HL-60 (cell line): ENCODE data around the gene GTPBP6.

ENCODE experiments used
- DNase-seq, 2 experiments: peaks; one replicate each; pipeline ENCODE4 v3.0.0-alpha.2; 2010 to 2020; ENCODE audit warnings: low read depth in 1 of 2, low spot score in 1 of 2
- H3K27ac ChIP-seq: fragments of 250-450 bp; sonication (Bioruptor Pico); replicated peaks from 2 replicates; pipeline ENCODE4 v1.5.1; 2020; ENCODE audit warnings: mild to moderate bottlenecking, moderate library complexity
- H3K27me3 ChIP-seq: fragments of 250-450 bp; sonication (Bioruptor Pico); 2 replicates; pipeline ENCODE4 v1.5.1; 2021; ENCODE audit warnings: mild to moderate bottlenecking, moderate library complexity; ENCODE audit not compliant: insufficient read depth, poor library complexity, severe bottlenecking
- H3K4me3 ChIP-seq: replicated peaks from 2 replicates; pipeline ENCODE4 v1.5.1; 2011; ENCODE audit warnings: mild to moderate bottlenecking, control low read depth, low read length; ENCODE audit not compliant: insufficient read depth
- CTCF ChIP-seq: IDR thresholded peaks from one replicate; pipeline ENCODE4 v1.5.1; 2011; ENCODE audit warnings: low read length, control low read depth, inconsistent platforms; ENCODE audit not compliant: insufficient read depth
- GABPA ChIP-seq: IDR thresholded peaks from 2 replicates; pipeline ENCODE4 v1.6.1; 2012; ENCODE audit warnings: low read depth
- POLR2AphosphoS5 ChIP-seq: IDR thresholded peaks from 2 replicates; pipeline ENCODE4 v1.6.1; 2012; ENCODE audit warnings: low read depth
- SPI1 ChIP-seq: IDR thresholded peaks from 2 replicates; pipeline ENCODE4 v1.6.1; 2012; ENCODE audit warnings: low read depth, mild to moderate bottlenecking, borderline replicate concordance
- TF ChIP-seq, protein P1 (sequence below): IDR thresholded peaks from 2 replicates; pipeline ENCODE4 v1.6.1; 2012; ENCODE audit warnings: low read depth; ENCODE audit not compliant: insufficient replicate concordance

The GTPBP6 gene

DNA sequence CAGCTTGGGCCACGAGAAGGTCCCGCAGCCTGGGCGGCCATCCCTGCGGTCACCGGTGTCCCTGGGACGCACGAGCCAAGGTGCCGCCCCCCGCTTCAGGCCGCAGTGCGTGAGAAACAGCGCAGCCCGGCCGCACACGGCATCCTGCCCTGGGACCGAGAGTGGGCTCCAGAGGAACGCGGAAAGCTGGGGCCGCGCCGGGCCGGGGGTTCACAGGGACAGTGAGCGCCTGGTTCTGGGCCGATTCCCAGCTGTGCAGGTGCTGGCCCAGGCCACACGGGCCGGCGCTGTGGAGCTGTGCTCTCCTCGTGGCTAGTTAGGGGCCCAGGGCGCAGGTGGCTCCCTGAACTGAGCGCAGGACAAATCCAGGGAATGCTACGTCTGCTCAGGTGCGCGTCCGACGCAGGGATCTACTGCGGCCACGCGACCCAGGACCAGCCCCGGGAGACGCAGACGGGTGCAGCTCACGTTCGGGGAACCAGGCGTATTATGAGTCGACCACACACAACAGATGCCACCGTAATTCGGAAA, 25.8 kb upstream of the GTPBP6 start:
- Histone ChIP-seq H3K4me3 (no peak overlapping the region), H3K27ac (no peak overlapping the region), H3K27me3 (no peaks in the 10 kb centered on the region)
- DNase-seq = no peak
- TF ChIP-seq GABPA (no peak), SPI1 (no peak)

DNA sequence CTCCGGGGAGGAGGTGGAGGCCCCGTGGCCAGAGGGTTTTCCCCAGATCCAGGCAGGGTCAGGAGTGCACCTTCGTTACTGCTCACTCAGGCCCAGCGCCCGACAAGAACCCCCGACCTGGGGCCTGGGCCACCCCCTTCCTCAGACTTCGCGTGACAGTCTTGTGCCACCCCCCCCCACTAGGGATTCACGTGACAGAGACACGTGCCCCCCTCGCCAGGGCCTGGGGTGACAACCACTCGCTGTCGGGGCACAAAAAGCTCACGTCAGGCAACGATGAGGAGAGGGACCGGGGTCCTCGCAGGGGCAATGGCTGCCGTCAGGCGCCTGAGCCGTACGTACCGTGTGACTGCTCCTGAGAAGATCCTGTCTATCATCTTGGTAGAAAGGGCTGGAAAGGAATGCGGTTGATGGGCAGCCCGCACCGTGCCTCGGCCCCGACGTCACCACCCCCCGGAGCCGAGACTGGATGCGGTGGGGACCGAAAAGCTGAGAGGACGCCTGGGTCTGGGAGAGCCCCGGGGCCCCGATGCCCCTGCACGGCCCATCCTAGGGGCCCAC, 23.0 kb upstream of the GTPBP6 start:
- TF ChIP-seq, protein P1, sequence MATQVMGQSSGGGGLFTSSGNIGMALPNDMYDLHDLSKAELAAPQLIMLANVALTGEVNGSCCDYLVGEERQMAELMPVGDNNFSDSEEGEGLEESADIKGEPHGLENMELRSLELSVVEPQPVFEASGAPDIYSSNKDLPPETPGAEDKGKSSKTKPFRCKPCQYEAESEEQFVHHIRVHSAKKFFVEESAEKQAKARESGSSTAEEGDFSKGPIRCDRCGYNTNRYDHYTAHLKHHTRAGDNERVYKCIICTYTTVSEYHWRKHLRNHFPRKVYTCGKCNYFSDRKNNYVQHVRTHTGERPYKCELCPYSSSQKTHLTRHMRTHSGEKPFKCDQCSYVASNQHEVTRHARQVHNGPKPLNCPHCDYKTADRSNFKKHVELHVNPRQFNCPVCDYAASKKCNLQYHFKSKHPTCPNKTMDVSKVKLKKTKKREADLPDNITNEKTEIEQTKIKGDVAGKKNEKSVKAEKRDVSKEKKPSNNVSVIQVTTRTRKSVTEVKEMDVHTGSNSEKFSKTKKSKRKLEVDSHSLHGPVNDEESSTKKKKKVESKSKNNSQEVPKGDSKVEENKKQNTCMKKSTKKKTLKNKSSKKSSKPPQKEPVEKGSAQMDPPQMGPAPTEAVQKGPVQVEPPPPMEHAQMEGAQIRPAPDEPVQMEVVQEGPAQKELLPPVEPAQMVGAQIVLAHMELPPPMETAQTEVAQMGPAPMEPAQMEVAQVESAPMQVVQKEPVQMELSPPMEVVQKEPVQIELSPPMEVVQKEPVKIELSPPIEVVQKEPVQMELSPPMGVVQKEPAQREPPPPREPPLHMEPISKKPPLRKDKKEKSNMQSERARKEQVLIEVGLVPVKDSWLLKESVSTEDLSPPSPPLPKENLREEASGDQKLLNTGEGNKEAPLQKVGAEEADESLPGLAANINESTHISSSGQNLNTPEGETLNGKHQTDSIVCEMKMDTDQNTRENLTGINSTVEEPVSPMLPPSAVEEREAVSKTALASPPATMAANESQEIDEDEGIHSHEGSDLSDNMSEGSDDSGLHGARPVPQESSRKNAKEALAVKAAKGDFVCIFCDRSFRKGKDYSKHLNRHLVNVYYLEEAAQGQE = no peak
- no peak for TF ChIP-seq SPI1
- TF ChIP-seq CTCF = no peak
- TF ChIP-seq POLR2AphosphoS5 = no peak
- no peak for TF ChIP-seq GABPA
- no peaks in the 10 kb centered on the region for H3K27me3 ChIP-seq
- DNase-seq = no peak
- H3K27ac ChIP-seq = no peak overlapping the region
- no peak overlapping the region for H3K4me3 ChIP-seq

DNA sequence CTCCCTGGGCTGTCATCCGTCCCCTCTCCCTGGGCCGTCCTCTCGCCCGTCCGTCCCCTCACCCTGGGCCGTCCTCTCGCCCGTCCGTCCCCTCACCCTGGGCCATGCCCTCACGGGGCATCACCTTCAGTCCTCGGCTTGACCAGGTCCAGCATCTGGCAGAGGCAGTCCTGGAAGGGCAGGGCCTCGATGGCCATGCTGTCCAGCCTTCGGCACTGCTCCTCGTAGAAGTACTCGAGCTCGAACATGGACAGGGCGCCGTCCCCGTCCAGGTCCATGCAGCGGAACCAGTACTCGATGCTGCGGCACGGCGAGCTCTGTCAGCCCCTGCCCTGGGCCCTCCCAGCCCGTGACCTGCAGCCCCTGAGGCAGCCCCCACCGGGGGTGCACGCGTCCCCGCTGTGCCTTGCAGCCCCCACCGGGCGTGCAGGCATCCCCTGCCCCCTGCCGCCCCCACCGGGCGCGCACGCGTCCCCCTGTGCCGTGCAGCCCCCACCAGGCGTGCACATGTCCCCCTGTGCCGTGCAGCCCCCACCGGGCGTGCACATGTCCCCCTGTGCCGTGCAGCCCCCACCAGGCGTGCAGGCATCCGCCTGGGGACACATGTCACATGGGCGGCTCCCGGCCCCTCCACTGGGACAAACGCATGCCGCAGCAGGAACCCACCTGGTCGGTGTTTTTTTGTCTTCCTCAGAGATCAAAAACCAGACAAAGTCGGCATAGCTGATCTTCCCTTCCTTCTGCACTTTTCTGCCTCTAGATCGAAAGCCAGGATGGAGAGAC, 22.2 kb upstream of the GTPBP6 start:
- no peak for DNase-seq
- Histone ChIP-seq H3K27ac (no peak overlapping the region), H3K27me3 (no peaks in the 10 kb centered on the region), H3K4me3 (no peak overlapping the region)
- TF ChIP-seq, protein P1 = no peak
- TF ChIP-seq CTCF = no peak
- TF ChIP-seq GABPA = no peak
- no peak for TF ChIP-seq POLR2AphosphoS5
- TF ChIP-seq SPI1 = no peak

DNA sequence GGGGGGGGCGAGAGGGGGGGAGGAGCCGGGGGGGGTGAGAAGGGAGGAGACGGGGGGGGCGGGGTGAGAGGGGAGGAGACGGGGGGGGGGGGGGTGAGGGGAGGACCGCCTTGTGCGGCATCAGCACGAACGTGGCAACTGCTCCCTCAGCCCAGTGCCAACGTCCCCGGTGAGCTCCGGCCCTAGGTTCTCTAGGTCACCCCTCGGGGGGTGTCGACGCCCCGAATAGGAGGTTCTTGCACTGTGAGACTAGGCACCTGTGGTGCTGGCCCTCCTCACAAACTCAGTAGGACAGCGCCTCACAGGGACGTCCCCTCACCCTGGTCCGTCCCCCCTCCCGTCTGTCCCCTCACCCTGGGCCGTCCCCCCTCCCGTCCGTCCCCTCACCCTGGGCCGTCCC, 21.5 kb upstream of the GTPBP6 start:
- H3K27ac ChIP-seq = no peak overlapping the region
- no peaks in the 10 kb centered on the region for H3K27me3 ChIP-seq
- TF ChIP-seq, protein P1 = no peak
- TF ChIP-seq POLR2AphosphoS5 (no peak), SPI1 (no peak), GABPA (no peak), CTCF (no peak)
- H3K4me3 ChIP-seq = no peak overlapping the region
- DNase-seq = no peak
